ENCODE data around the gene SLC14A1. TPM values are rescaled to one million over a fixed set of nuclear protein-coding genes. Genes with fewer than 3 reads are reported as not detected.

Gene SLC14A1
- total and polyA plus RNA-seq, 2 of the 4 experiments (the other 2 are of a cell fraction) = 20.5 to 31.9 TPM

GRCh38 chr18:45783097-45784075, 59.4 kb downstream of the SLC14A1 start:
- H3K23ac ChIP-seq (ENCODE audit: low read depth, low read length) = peak overlapping the region; percentile 98
- in situ Hi-C loops (cut with MboI; ENCODE audit: low sequenced_read_pairs) (loop anchor here (10.0 kb wide), 1 partner anchor 61 kb away; no protein-coding TSS in a partner anchor), dilution Hi-C loops (cut with HindIII; ENCODE audit: low sequenced_read_pairs, unreplicated experiment) (no loop called here), intact Hi-C loops (cut with micrococcal nuclease) (no loop called here)
- H3K4ac ChIP-seq (ENCODE audit: low read depth, low read length) = peak overlapping the region; percentile 96
- peak overlapping the region; percentile 99 for H2BK5ac ChIP-seq (ENCODE audit: low read depth, low read length, poor library complexity, severe bottlenecking)
- peak overlapping the region; percentile 64 for H3K9ac ChIP-seq (ENCODE audit: low read depth, low read length)
- no TSS peak for BruUV-seq (replicated peaks)
- peaks cover 0 to 13% of the 10 kb centered on the region in 2 experiments; a peak in 2 of 4 replicates for H3K79me1 ChIP-seq (ENCODE audit: low read depth in 1 of 2, low read length in 2 of 2)
- peaks cover 19% of the 10 kb centered on the region for H3K9me1 ChIP-seq (ENCODE audit: insufficient read depth, low read length)
- peaks cover 33% of the 10 kb centered on the region for H3K4me1 ChIP-seq (ENCODE audit: control insufficient read depth, insufficient read depth, low read length)
- no peak overlapping the region for H3K4me3 ChIP-seq (ENCODE audit: insufficient read depth, low read depth, low read length)
- H3K56ac ChIP-seq (ENCODE audit: extremely low read depth, insufficient read depth, low read length) = peak overlapping the region; percentile 98
- H3K36me3 ChIP-seq (ENCODE audit: control insufficient read depth, insufficient read depth, low read length) = no peaks in the 10 kb centered on the region
- WGBS, 2 experiments (ENCODE audit: extremely low coverage in 2 of 2, insufficient read length in 1 of 2) = 58% methylated on average over 3 of the region's 9 CpGs; no CpG with 5 or more reads in 1 of the 2 experiments
- DNase-seq (peak; percentile 78), ATAC-seq (ENCODE audit: low read depth) (peak; percentile 92)
- POLR2A ChIA-PET (ENCODE audit: unreplicated experiment) = no interaction called here
- peak overlapping the region; percentile 52 for H2AFZ ChIP-seq (replicated peaks; ENCODE audit: low read length, poor library complexity)
- H4K20me1 ChIP-seq (ENCODE audit: insufficient read depth, low read length) = no peaks in the 10 kb centered on the region
- peak overlapping the region; percentile 96 for H4K91ac ChIP-seq (ENCODE audit: insufficient read depth, low read depth, low read length)
- H4K5ac ChIP-seq (ENCODE audit: low read depth, low read length) = peak overlapping the region; percentile 96
- H3K4me2 ChIP-seq (ENCODE audit: low read depth, low read length) = peak overlapping the region; percentile 55; the same call in 1 of the 2 replicates
- CTCF ChIA-PET = no interaction called here
- peak overlapping the region; percentile 98 for H2AK5ac ChIP-seq (ENCODE audit: low read depth, low read length)
- peak overlapping the region; percentile 79 for H2AK9ac ChIP-seq (replicated peaks; ENCODE audit: low read depth, low read length, poor library complexity)
- peak overlapping the region; percentile 99 for H2BK20ac ChIP-seq (ENCODE audit: low read depth, low read length)
- peak overlapping the region; percentile 96 for H3K14ac ChIP-seq (replicated peaks; ENCODE audit: low read depth, low read length)
- H3K18ac ChIP-seq (ENCODE audit: low read depth, low read length) = peak overlapping the region; percentile 97
- H3K27ac ChIP-seq (ENCODE audit: insufficient read depth, low read length) = peak overlapping the region; percentile 92
- no peaks in the 10 kb centered on the region for H3K27me3 ChIP-seq (ENCODE audit: control insufficient read depth, insufficient read depth, low read length)
- peak overlapping the region; percentile 99 for H2BK15ac ChIP-seq (ENCODE audit: low read depth, low read length)
- no peaks in the 10 kb centered on the region for H3K9me3 ChIP-seq (ENCODE audit: control insufficient read depth, insufficient read depth, low read length)
- H4K8ac ChIP-seq (ENCODE audit: low read depth in 2 of 2, low read length in 2 of 2) = peak overlapping the region; percentile 94 to 96
- H2BK120ac ChIP-seq (ENCODE audit: low read depth, low read length) = peak overlapping the region; percentile 98
- TF ChIP-seq MAZ (IDR thresholded peaks at IDR 0.05; ENCODE audit: borderline replicate concordance, low read depth, low read length) = no peak
- no peak for TF ChIP-seq CTCF (conservative IDR thresholded peaks at IDR 0.05; ENCODE audit: low read depth, low read length)
- TF ChIP-seq NFE2L2 (IDR thresholded peaks at IDR 0.05; ENCODE audit: low read depth, low read length) = no peak
- TF ChIP-seq USF2 (IDR thresholded peaks at IDR 0.05; ENCODE audit: low read depth, low read length) = no peak
- no peak for TF ChIP-seq CEBPB (IDR thresholded peaks at IDR 0.05; ENCODE audit: low read depth, low read length)
- TF ChIP-seq MXI1 (IDR thresholded peaks at IDR 0.05; ENCODE audit: borderline replicate concordance, low read depth, low read length) = no peak
- TF ChIP-seq FOS (IDR thresholded peaks at IDR 0.05; ENCODE audit: low read depth, low read length) = no peak
- TF ChIP-seq POLR2A (IDR thresholded peaks at IDR 0.05; ENCODE audit: low read depth, low read length) = no peak
- no peak for TF ChIP-seq RFX5 (IDR thresholded peaks at IDR 0.05; ENCODE audit: low read depth, low read length)
- TF ChIP-seq MAFK (IDR thresholded peaks at IDR 0.05; ENCODE audit: low read depth, low read length) = no peak
- TF ChIP-seq RCOR1 (IDR thresholded peaks at IDR 0.05; ENCODE audit: insufficient replicate concordance, low read length) = no peak
- no peak for TF ChIP-seq ELK1 (IDR thresholded peaks at IDR 0.05; ENCODE audit: borderline replicate concordance, low read depth, low read length)
- no peak for TF ChIP-seq CHD1 (IDR thresholded peaks at IDR 0.05; ENCODE audit: low read depth, low read length)
- no peak for TF ChIP-seq RAD21 (IDR thresholded peaks at IDR 0.05; ENCODE audit: low read length)
